Esophagus (tissue), 2 donors: ENCODE measurements around the gene CNTRL. TPM values are rescaled to one million over a fixed set of nuclear protein-coding genes. Genes with fewer than 3 reads are reported as not detected.
"Not testable (repeated sequence)": the region's sequence is repeated elsewhere in the genome, so short reads cannot be mapped to it uniquely, and the experiment has no call there.

Source experiments
- H3K27ac ChIP-seq, 2 donors: one replicate each; pipeline ENCODE4 v1.5.1; 2013; ENCODE audit warnings: low read depth in 2 of 2, mild to moderate bottlenecking in 2 of 2, inconsistent platforms in 1 of 2, low read length in 1 of 2, moderate library complexity in 1 of 2
- H3K27me3 ChIP-seq, 2 donors: one replicate each; pipeline ENCODE4 v1.6.1; 2013; ENCODE audit warnings: low read length in 2 of 2, control low read depth in 1 of 2, mild to moderate bottlenecking in 1 of 2; ENCODE audit not compliant: insufficient read depth in 2 of 2, control insufficient read depth in 1 of 2
- H3K36me3 ChIP-seq, 2 donors: one replicate each; pipeline ENCODE4 v1.6.1; 2013; ENCODE audit warnings: low read length in 1 of 2; ENCODE audit not compliant: control insufficient read depth in 2 of 2, insufficient read depth in 2 of 2
- H3K4me1 ChIP-seq, 2 donors: one replicate each; pipeline ENCODE4 v1.6.1; 2013; ENCODE audit warnings: low read length in 1 of 2; ENCODE audit not compliant: control insufficient read depth in 2 of 2, insufficient read depth in 2 of 2
- H3K4me3 ChIP-seq, 2 donors: one replicate each; pipeline ENCODE4 v1.5.1; 2013; ENCODE audit warnings: low read length in 2 of 2, mild to moderate bottlenecking in 2 of 2, low read depth in 1 of 2, moderate library complexity in 1 of 2
- H3K9me3 ChIP-seq, 2 donors: one replicate each; pipeline ENCODE4 v1.6.1; 2013; ENCODE audit warnings: mild to moderate bottlenecking in 2 of 2, low read depth in 1 of 2, low read length in 1 of 2, moderate library complexity in 1 of 2; ENCODE audit not compliant: control insufficient read depth in 2 of 2, insufficient read depth in 1 of 2
- WGBS, 2 donors: extraction: QIAGEN DNeasy Blood & Tissue Kit; methylation state at CpG; one replicate each; pipeline ENCODE4 v1.1.7; 2013; 5-methylcytosine and 5-hydroxymethylcytosine counted together
- polyA plus RNA-seq, 2 donors: library from polyadenylated mRNA; stranded (reverse); fragments of 200-250 nt; gene quantifications; one replicate each; pipeline ENCODE4 v1.2.3, GENCODE V29; 2013
- donor health status: healthy with polysubstance abuse.
- donor health status: Bipolar disorder and iron deficiency.

The CNTRL gene
- polyA plus RNA-seq, 2 donors, result 4.0 to 5.5 TPM

DNA sequence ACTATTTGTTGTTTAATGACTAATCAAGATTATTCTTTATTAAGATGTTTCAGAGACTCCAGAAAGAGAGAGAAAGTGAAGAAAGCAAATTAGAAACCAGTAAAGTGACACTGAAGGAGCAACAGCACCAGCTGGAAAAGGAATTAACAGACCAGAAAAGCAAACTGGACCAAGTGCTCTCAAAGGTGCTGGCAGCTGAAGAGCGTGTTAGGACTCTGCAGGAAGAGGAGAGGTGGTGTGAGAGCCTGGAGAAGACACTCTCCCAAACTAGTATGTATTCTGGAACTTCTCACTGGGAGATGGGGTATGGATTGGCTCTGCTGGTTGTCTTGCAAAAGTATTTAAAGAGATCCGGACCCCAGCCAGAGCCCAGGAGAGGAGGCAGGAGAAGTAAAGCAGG lies 93.3 kb downstream of the CNTRL start:
- H3K36me3 ChIP-seq, result peaks cover 10 to 12% of the 10 kb centered on the region in 2 donors
- H3K4me3 ChIP-seq, result no peak overlapping the region
- H3K27me3 ChIP-seq, result no peaks in the 10 kb centered on the region
- H3K9me3 ChIP-seq, result no peaks in the 10 kb centered on the region
- WGBS, 2 donors, result 84 to 90% methylated on average over 2 of the region's 2 CpGs
- no peaks in the 10 kb centered on the region for H3K4me1 ChIP-seq
- no peak overlapping the region for H3K27ac ChIP-seq

- Histone ChIP-seq H3K27me3 (no peaks in the 10 kb centered on the region), H3K4me3 (no peak overlapping the region), H3K4me1 (no peaks in the 10 kb centered on the region), H3K27ac (no peak overlapping the region), H3K9me3 (no peaks in the 10 kb centered on the region), H3K36me3 (peaks cover 16% of the 10 kb centered on the region in 2 donors)
- 76 to 80% methylated on average over 3 of the region's 3 CpGs for WGBS, 2 donors
These were observed 94.4 kb downstream of the CNTRL start for GRCh38 chr9:121169094-121169601.

GRCh38 chr9:121171236-121171635 lies 96.5 kb downstream of the CNTRL start:
- Histone ChIP-seq H3K4me1 (no peaks in the 10 kb centered on the region), H3K27ac (peak overlapping the region in 1 of 2 donors; percentile 17), H3K9me3 (no peaks in the 10 kb centered on the region), H3K36me3 (peaks cover 16 to 17% of the 10 kb centered on the region in 2 donors), H3K27me3 (no peaks in the 10 kb centered on the region), H3K4me3 (no peak overlapping the region)
- 86% methylated on average over 5 of the region's 5 CpGs for WGBS, 2 donors

DNA sequence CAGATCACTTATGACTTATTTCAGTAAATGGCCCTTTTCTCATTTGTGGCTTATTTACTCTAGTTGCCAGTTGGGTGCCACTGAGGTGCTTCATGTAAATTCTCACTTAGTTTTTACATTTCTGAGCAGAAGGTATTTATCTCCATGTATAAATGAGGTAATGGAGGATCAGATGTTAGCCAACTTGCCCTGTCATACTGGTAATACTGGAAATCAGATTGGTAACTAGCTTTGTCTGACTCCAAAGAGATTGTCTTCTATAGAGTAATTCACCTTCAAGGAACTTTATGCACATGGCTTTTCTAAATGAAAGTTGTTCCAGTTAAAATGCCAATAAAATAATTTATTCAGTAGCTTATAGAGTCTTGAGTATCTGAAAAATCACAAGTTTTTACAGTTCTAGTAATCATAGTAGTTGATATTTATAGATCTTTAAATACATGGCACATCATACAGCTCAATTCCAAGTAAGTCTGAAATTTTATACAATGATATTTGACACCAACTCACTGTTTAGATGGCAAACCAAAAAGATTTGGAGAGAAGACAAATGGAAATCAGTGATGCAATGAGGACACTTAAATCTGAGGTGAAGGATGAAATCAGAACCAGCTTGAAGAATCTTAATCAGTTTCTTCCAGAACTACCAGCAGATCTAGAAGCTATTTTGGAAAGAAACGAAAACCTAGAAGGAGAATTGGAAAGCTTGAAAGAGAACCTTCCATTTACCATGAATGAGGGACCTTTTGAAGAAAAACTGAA lies 98.2 kb downstream of the CNTRL start:
- Histone ChIP-seq H3K36me3 (peaks cover 16 to 20% of the 10 kb centered on the region in 2 donors), H3K27me3 (no peaks in the 10 kb centered on the region), H3K9me3 (no peaks in the 10 kb centered on the region), H3K4me1 (no peaks in the 10 kb centered on the region), H3K27ac (no peak overlapping the region), H3K4me3 (no peak overlapping the region)
- WGBS, 2 donors, result 90 to 96% methylated on average over 1 of the region's 1 CpG

- 95 to 97% methylated on average over 7 of the region's 7 CpGs for WGBS, 2 donors
- Histone ChIP-seq H3K36me3 (peaks cover 12 to 20% of the 10 kb centered on the region in 2 donors), H3K4me1 (no peaks in the 10 kb centered on the region), H3K27ac (no peak overlapping the region), H3K4me3 (no peak overlapping the region), H3K9me3 (no peaks in the 10 kb centered on the region), H3K27me3 (no peaks in the 10 kb centered on the region)
These were observed 98.7 kb downstream of the CNTRL start for GRCh38 chr9:121173501-121173900.

GRCh38 chr9:121178676-121179372 lies 104.1 kb downstream of the CNTRL start:
- H3K4me1 ChIP-seq, result no peaks in the 10 kb centered on the region
- H3K4me3 ChIP-seq, result no peak overlapping the region
- H3K27me3 ChIP-seq, result no peaks in the 10 kb centered on the region
- H3K36me3 ChIP-seq, result peaks cover 5 to 10% of the 10 kb centered on the region in 2 donors
- no peaks in the 10 kb centered on the region for H3K9me3 ChIP-seq
- no peak overlapping the region for H3K27ac ChIP-seq
- WGBS, 2 donors, result 62 to 77% methylated on average over 6 of the region's 6 CpGs

GRCh38 chr9:121179373-121179721 lies 104.6 kb downstream of the CNTRL start:
- 81 to 95% methylated on average over 1 of the region's 1 CpG for WGBS, 2 donors
- not testable (repeated sequence) for H3K4me3 ChIP-seq, H3K4me1 ChIP-seq, H3K36me3 ChIP-seq, H3K27ac ChIP-seq, H3K9me3 ChIP-seq, H3K27me3 ChIP-seq

- Histone ChIP-seq H3K27me3 (no peaks in the 10 kb centered on the region), H3K4me1 (no peaks in the 10 kb centered on the region), H3K9me3 (no peaks in the 10 kb centered on the region), H3K36me3 (peaks cover 3 to 8% of the 10 kb centered on the region in 2 donors), H3K4me3 (no peak overlapping the region), H3K27ac (no peak overlapping the region)
- 72 to 79% methylated on average over 3 of the region's 3 CpGs for WGBS, 2 donors
These were observed 105.4 kb downstream of the CNTRL start for GRCh38 chr9:121179930-121180681.

DNA sequence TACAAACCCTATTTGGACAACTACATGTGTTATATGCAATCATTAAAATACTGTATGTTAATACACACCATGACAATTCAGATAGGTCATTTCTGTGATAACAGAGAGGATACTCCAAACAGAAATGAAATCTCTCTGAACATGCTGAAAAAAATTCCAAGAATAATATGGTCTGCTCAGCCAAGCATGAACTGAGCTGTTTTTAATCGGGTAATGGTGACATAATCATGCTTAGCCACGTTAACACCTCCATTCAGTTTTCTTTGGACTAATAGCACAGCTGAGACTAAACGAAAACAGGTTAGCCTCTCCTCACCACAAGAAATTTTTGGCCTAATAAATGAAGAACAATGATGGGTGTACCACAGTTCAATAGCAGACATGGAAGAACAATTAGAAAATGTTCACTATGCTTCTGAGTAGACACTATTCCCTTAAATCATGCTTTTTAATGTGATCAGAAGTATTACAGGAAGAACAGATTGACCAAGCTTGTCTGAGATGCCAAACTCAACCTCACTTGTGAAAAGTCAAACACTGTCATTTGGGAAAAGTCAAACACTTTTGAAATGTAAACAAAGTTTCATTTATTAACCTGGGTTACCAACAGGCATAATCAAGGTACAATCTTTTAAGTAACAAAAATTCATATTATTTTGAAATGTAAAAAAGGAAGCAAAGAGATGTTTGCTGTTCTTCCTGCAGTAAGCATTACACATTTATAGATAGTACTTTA lies 107.5 kb downstream of the CNTRL start:
- Histone ChIP-seq H3K27me3 (no peaks in the 10 kb centered on the region), H3K27ac (no peak overlapping the region), H3K4me3 (no peak overlapping the region), H3K4me1 (no peaks in the 10 kb centered on the region), H3K9me3 (no peaks in the 10 kb centered on the region), H3K36me3 (peaks cover 5 to 8% of the 10 kb centered on the region in 2 donors)
- WGBS, 2 donors, result 71% methylated on average over 3 of the region's 3 CpGs
